NCI-H748 (cell line): Measurements from ENCODE around the gene ZNF83.
A peak's percentile ranks its signal among the peaks of the same experiment; 100 is the strongest.
"Not testable (repeated sequence)": the region's sequence is repeated elsewhere in the genome, so short reads cannot be mapped to it uniquely, and the experiment has no call there.

Experiments
- DNase-seq: peaks from one replicate; lab custom pipeline; 2025; ENCODE audit not compliant: unreplicated experiment; lab: John Stamatoyannopoulos, UW

ZNF83 gene

DNA sequence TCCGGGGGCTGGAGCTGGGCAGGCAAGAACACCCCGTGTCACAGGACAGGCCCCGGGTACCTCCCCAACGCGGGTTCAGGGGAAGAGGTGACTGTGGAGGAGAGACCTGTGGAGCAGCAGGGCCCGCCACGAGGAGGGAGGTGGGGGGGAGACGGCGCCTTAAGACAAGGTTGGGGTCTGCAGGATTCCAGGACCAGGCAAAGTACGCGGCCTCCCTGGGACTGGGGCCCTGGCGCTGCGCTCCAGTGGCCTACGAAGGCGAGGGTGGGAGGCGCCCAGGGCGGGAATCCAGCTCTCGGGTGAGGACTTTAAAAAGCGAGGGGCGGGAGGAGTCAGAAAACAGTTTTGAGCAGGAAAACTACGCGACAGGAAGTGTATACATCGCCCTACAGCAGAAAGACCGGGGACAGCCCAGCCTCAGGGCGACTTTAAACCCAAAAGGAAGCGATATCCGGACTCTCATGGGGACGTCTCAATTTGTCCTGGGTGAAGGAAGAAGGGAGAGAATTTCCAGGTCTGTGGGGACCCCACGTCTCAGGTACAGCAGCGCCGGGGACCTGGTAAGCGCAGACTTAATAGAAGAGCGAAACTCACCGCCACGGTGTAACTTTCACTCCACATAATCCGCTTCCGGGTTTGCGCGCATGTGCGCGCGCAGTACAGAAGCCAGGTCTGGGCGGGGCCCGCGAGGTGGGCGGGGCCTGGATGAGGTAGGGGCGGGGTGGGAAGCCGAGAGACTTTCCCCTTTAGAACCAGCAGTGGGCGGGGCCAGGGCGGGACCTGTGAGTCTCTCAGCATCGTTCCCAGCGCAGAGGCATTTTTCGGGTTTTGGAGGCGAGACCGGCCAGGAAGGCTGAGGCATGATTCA is at the start of gene ZNF83:
Gene ZNF83, minus strand, starts transcription at position 638 of the 868 bp plus-strand sequence.
- peak; percentile 96 for DNase-seq

DNA sequence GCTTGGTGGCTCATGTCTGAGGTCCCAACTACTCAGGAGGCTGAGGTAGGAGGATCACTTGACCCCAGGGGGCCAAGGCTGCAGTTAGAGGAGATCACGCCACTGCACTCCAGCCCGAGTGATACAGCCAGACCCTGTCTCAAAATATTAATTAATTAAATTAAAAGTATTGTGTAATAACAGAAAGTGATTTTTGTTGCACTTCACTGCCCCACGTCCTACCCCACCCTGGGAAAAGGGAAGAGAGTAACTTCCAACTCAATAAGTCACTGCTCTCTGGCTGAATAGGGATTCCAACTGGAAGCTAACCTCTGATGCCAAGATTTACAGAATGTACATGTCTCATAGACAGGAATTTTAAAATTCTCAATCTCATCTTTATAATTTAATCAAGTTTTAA is 49.5 kb upstream of the ZNF83 start:
- no peak for DNase-seq

DNA sequence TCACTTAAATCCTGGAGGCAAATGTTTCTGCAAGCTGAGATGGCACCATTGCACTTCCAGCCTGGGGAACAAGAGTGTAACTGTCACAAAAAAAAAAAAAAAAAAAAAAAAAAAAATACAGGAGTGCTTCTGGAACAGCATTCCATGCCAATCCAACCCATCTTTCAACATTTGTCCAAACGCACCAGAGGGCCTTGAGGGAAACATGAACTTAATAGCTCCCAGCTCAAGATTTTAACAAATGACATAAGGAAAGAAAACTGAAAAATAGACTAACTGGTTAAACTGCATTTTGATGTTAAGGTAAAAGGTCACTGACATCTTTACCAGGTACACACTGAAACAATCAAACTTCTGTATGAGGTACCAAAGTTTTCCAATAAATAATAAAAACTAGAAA is 47.7 kb upstream of the ZNF83 start:
- DNase-seq, result no peak

DNA sequence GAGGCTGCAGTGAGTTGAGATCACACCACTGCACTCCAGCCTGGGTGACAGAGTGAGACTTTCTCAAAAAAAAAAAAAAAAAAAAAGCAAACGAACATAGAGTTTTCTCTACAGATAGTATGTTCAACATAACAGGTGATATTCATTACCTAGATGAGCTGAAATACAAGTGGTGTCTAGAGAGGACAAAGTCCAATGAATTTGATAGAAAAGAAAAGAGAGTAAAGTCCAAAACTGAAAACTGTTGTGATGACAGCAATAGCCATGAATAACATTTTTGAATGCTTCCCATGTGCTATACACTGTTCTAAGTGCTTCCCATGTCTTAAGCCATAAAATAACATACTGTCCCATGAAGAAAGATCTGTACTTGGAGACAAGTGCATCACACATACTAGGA is 43.1 kb upstream of the ZNF83 start:
- not testable (repeated sequence) for DNase-seq

DNA sequence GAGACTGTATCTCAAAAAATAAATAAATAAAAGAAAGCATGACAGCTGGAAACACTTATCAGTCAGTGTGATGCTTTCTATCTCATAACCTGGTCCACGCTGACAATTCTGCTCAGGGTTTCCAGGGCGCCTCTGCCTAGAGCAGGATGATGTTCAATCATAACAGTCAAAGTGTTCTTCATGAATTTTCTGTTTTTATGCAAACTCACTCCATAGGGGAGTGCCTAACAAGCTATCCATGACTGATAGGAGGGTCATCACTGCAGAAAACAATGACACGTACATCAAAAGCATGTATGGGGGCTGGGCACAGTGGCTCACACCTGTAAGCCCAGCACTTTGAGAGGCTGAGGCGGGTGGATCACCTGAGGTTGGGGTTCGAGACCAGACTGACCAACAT is 41.4 kb upstream of the ZNF83 start:
- DNase-seq, result no peak

DNA sequence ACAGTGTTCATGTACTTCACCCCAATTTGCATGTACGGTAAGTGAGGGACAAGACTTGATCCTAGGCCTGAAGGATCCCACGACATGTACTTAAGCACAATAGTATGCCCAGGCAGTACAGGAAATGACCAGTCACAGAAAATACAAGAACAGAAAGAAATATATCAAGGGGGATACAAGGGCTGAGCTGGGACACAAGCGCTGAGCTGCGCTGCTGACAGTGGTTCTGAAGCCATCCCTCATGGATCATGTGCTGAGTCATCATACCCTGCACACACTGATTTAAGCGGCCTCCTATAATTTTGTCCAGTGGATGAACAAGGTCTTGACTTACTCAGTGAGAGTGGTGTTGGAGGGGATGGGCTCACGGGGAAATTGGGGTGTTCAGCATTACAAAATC is 37.1 kb upstream of the ZNF83 start:
- DNase-seq, result not testable (repeated sequence)

DNA sequence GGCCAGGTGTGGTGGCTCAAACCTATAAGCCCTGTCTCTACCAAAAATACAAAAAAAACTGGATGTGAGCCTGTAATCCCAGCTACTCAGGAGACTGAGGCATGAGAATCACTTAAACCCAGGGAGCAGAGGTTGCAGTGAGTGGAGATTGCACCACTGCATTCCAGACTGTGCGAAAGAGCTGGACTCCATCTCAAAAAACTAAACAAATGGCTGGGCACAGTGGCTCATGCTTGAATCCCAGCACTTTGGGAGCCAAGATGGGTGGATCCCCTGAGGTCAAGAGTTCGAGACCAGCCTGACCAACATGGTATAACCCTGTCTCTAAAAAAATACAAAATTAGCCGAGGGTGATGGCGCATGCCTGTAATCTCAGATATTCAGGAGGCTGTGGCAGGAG is 34.9 kb upstream of the ZNF83 start:
- DNase-seq, result no peak

DNA sequence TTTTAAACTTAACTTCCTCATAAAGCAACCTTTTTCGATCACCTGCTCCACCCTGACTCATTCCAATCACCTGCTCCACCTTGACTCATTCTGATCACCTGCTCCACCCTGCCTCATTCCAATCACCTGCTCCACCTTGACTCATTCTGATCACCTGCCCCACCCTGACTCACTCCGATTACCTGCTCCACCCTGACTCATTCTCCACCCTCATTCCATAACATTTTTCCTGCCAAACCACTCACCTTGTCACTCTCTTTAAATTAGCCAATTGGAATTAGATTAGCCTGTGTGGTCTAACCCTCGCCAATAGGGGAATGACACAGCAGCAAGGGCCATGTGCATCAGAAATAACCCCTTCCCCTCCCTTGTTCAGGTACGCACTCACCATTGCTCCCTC is 31.9 kb upstream of the ZNF83 start:
- no peak for DNase-seq

DNA sequence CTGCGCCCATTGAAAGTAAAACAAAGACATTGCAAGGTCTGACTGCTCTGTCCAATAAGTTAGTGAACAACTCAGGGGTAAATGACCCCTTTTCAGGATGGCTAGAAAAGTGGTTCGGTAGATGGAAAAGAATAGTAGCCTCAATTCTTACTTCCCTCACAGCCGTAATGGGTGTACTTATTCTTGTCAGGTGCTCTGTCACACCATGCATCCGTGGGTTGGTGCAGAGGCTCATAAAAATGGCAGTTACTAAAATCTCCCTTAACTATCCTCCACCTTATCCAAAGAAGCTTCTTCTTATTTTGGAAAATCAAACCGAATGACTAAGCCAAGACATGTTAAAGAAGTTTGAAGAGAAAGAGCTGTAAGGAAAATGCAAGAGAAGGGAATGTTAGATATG is 31.4 kb upstream of the ZNF83 start:
- no peak for DNase-seq

DNA sequence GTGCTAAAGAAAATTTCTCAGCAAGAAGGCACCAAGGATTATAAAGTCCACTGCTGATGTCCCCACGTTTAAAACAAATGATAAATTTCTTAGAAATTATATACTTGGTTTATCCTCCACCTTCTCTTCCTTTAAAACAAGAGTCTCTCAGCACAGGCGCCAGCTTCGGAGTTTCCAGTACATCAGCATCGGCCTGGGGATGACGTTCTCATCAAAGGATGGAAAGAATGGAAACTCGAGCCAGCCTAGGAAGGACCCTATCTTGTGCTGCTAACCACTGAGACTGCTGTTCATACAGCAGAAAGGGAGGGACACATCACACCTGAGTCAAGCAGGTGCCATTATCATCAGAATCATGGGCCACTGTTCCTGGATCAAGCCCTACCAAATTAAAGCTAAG is 29.8 kb upstream of the ZNF83 start:
- DNase-seq, result no peak

DNA sequence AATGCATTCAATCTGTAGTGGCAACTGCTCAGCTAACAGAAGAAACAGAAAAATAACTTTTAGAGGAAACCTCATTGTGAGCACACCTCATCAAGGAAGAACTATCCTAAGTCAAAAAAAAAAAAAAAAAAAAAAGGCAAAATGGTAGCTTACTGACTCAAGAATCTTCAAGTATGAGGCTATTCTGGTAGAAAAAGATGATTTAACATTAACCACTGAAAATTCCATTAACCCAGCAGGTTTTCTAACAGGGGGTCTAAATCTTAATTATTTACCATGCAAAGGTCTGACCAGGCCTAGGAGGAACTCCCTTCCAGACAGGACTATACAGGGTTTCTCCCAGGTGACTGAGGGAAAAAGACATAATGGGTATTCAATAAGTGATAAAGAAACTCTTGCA is 28.4 kb upstream of the ZNF83 start:
- DNase-seq, result no peak

DNA sequence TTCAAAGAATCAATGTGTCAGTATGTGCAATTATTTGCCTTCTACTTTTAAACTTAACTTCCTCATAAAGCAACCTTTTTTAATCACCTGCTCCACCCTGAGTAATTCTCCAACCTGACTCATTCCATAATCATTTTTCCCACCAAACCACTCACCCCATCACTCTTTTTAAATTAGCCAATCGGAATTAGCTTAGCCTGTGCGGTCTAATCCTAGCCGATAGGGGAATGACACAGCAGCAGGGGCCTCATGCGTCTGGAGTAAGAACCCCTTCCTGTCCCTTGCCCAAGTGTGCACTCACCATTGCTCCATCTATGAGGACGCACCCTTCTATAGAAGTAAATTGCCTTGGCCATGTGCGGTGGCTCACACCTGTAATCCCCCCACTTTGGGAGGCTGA is 27.4 kb upstream of the ZNF83 start:
- DNase-seq, result no peak

DNA sequence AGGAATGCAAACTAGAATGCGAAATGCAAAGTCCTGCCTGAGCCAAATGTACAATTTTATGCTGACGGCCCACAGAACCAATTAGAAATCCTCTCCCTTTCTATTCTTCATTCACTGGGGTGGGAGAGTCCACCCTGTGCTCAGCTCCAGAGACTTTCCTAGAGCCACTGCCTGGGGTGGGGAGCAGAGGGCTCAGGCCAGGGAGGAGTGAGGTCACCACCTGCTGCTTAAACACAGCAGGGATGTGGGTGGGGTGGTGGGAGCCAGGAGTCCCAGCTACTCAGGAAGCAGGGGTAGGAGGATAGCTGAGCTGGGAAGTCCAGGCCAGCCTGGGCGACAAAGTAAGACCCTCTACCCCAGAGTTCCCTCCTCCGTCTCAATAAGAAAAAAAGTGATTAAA is 26.9 kb upstream of the ZNF83 start:
- DNase-seq, result no peak

DNA sequence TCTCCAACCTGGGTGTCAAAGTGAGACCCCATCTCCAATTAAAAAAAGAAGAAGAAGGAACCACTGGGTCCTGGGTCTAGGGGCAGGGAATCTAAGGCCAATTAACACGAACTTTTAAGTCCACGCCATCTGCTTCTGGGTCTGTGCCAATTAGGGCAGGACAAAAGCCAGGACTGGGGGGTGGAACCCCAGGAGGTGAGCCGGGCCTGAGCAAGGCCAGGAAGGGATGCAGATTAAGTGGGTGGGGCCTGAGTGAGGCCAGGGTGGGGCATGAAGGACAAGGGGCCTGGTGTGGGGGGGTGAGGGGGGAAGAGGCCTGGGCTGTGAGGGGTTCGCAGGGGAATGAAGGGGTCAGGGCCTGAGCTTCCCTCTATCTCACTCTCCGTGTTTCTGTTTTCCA is 26.3 kb upstream of the ZNF83 start:
- DNase-seq, result no peak

DNA sequence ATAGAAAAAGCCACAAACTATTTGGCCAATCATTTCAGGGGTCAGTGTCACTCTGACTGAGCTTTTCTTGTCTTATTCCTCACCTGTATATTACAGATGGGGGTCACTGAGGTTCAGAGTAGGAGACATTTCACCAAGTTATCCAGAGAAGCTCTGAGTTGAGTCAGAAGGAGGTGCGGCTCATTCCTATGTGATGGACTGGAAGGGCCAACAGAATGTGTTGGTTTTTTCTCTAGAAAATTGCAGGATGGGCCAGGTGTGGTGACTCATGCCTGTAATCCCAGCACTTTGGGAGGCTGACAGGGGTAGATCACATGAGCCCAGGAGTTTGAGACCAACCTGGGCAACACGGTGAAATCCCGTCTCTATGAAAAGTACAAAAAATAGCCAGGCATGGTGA is 24.5 kb upstream of the ZNF83 start:
- DNase-seq, result no peak

DNA sequence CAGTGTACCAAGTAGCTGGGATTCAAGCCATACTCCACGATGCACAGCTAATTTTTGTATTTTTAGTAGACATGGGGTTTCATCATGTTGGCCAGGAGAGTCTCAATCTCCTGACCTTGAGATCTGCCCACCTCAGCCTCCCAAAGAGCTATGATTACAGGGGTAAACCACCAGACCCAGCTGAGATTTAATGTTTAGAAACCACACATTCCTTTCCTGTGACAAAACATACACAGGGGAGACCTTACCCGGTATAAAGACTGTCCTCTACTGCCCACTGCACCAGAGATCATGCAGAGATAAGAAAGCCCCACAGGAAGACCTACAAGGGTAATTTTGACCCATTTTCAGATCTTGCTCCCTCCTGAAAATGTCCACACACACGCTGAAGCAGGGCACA is 22.8 kb upstream of the ZNF83 start:
- DNase-seq, result no peak

DNA sequence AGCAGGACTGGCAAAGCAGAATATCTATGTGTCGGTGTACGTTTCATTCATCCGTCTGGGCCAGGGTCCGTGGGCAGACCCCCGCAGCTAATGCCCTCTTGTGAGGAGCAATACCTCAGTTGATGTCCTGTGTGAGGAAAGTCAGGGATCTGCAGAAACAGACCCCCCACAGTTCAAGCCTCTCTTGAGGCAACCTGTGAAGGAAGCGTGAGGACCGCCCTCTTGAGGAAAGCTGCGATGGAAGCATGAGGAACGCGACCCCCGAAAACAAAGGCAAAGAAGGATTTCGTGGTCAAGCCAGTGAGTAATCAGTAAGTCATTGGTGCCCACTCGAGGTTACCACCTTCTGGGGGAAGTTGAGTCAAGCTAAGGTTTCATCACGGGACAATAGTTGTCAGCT is 20.9 kb upstream of the ZNF83 start:
- DNase-seq, result no peak

DNA sequence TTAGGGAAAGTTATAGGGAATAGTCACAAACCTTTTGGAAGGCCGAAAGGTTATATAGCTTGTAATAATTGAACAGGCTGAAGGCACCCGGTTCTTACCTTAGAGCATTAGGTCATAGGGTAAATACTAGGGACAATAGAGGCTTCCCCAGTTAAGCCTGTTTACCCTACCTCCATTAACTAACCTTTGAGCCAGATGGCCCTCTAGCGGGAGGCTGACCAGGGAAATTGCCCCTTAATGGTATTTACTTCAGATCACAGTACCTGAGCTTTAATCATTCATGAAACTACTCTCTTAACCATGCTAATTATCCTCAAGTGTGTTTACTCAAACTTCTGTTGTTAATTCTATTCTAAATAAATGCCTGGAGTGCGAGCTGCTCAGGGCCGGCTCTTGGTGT is 20.4 kb upstream of the ZNF83 start:
- DNase-seq, result peak; percentile 97

DNA sequence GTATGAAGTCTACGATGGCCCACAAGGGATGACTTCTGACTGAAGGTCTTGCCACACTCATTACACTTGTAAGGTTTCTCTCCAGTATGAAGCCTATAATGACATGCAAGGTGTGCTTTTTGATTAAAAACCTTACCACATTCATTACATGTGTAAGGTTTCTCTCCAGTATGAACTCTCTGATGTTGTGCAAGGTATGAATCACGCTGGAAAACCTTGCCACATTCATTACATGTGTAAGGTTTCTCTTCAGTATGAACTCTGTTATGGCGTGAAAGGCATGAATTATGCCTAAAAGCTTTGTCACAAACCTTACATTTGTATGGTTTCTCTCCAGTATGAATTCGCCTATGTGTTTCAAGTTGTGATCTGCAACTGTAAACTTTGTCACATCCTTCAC is 15.0 kb upstream of the ZNF83 start:
- DNase-seq, result no peak

DNA sequence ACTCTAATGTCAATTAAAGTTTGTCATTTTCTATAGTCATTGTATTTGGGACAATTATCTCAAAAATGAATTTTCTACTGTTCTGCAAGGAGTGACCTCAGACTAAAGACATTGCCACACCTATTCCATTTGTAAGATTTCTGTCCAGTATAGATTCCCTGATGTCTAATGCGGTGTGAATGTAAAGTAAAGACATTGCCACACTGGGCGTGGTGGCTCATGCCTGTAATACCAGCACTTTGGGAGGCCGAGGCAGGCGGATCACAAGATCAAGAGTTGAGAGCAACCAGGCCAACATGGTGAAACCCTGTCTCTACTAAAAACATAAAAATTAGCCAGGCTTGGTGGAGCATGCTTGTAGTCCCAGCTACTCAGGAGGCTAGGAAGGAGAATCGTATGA is 13.8 kb upstream of the ZNF83 start:
- no peak for DNase-seq

DNA sequence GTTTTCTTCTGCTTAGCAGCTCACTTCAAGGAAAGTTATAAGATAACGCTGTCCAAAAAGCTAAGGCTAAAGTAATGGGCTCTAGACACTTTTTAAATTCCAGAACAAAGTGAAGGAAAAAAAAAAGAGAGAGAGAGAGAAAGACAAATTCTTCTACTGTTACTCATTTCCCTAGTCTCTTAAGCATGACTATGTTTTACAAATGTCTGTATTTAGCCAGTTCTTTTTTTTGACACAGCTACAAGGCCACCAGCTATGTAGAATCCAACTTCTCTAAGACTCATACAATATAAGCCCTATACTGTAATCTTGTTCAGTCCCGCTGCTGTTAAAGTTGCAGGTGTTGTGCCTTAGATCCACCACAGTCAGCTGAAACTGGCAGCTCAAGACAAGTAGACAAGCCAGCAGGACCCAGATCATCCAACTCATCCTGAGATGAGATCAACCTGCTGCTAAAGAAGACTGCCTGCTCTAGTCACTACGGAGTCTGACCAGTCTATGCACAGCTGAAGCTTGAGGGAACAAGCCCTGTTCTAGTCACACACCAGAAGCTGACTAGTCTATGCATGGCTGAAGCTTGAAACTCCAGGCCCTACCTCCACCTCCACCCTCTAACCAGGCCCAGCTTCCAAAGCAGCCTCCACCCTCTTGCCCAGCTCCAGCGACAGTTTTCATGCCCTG is 10.3 kb upstream of the ZNF83 start:
- DNase-seq, result no peak

DNA sequence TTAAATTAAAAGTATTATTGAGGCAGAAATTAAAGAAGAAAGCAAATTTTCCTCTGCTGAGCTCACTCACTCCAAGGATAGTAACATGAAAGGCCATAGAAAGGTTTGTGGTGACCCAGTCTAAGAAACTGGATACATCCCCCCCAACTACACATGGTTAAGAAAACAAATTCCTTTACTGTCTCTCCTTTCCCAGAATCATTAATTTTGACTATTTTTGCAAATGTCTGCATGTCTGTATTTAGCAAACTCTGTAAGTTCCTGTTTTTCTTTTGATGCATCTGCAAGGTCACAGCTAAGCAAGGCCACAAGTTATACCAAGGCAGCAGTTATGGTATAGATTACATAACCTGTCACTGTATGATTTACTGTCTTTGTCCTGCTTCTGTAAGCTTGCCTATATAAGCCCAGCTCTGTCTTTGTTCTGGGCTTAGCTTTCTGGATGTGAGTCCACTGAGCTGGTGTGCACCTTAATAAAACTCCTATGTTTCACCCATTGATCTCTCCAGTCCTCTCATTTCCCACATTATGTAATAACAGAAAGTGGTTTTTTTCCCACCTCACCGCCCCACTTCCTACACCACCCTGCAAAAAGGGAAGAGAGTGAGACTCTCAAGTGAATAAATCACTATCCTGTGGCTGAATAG is 8.5 kb upstream of the ZNF83 start:
- no peak for DNase-seq
